PC-3 (cell line): ENCODE measurements around the gene CCM2. TPM values are rescaled to one million over a fixed set of nuclear protein-coding genes. Genes with fewer than 3 reads are reported as not detected.

ENCODE experiments used
- ATAC-seq: fragments of 200-7000 bp; cut with Tn5 transposase; 2 replicates; pipeline ENCODE4 v1.9.1; 2020; ENCODE audit warnings: mild to moderate bottlenecking, moderate library complexity
- BruUV-seq: library from RNA; stranded (reverse); fragments of 400-500 nt; replicated peaks from 2 replicates; lab custom pipeline; 2021; lab: Mats Ljungman, UMichigan
- CTCF ChIA-PET: fragments of 300-600 bp; sonication (Branson Sonifier 250); formaldehyde crosslinking; loops from one replicate; lab custom pipeline; 2022; ENCODE audit warnings: antibody characterized with exemption; lab: Charles Lee
- POLR2A ChIA-PET: fragments of 300-600 bp; sonication (Branson Sonifier 250); formaldehyde crosslinking; loops from one replicate; lab custom pipeline; 2022; ENCODE audit warnings: antibody characterized with exemption; ENCODE audit not compliant: unreplicated experiment; lab: Charles Lee
- DNase-seq: peaks from one replicate; pipeline ENCODE4 v3.0.0-alpha.2; 2015
- H2AFZ ChIP-seq: fragments of 300-600 bp; sonication (generic); 2 replicates; pipeline ENCODE4 v1.6.0; 2016; ENCODE audit warnings: antibody characterized with exemption, low read length
- H3F3A ChIP-seq: fragments of 300-600 bp; sonication (generic); one replicate; pipeline ENCODE4 v1.6.0; 2017; ENCODE audit warnings: antibody characterized with exemption, low read length, control low read depth, mild to moderate bottlenecking; ENCODE audit not compliant: unreplicated experiment
- H3K27ac ChIP-seq: fragments of 300-600 bp; sonication (generic); 2 replicates; pipeline ENCODE4 v1.5.1; 2016; ENCODE audit warnings: mild to moderate bottlenecking, low read length
- H3K27me3 ChIP-seq: fragments of 300-600 bp; sonication (generic); 2 replicates; pipeline ENCODE4 v1.6.1; 2016; ENCODE audit warnings: low read length, mixed read lengths
- H3K36me3 ChIP-seq: fragments of 300-600 bp; sonication (generic); 2 replicates; pipeline ENCODE4 v1.6.1; 2016; ENCODE audit warnings: low read depth, mixed run types, low read length, mixed read lengths
- H3K4me1 ChIP-seq: fragments of 300-600 bp; sonication (generic); 2 replicates; pipeline ENCODE4 v1.5.1; 2016; ENCODE audit warnings: low read length; ENCODE audit not compliant: insufficient read depth
- H3K4me2 ChIP-seq: fragments of 300-600 bp; sonication (generic); 2 replicates; pipeline ENCODE4 v1.6.0; 2016; ENCODE audit warnings: low read length
- H3K4me3 ChIP-seq: fragments of 300-600 bp; sonication (generic); 2 replicates; pipeline ENCODE4 v1.5.1; 2016; ENCODE audit warnings: mild to moderate bottlenecking, low read length, mixed read lengths
- H3K79me2 ChIP-seq: fragments of 300-600 bp; sonication (generic); 2 replicates; pipeline ENCODE4 v1.6.1; 2017; ENCODE audit warnings: low read length, mixed read lengths
- H3K9ac ChIP-seq: fragments of 300-600 bp; sonication (generic); 2 replicates; pipeline ENCODE4 v1.6.0; 2016; ENCODE audit warnings: mild to moderate bottlenecking, low read length
- H3K9me2 ChIP-seq: fragments of 300-600 bp; sonication (generic); replicated peaks from 2 replicates; pipeline ENCODE4 v1.6.1; 2016; ENCODE audit warnings: mixed run types, low read length, mixed read lengths
- H3K9me3 ChIP-seq: fragments of 300-600 bp; sonication (generic); 2 replicates; pipeline ENCODE4 v1.6.1; 2016; ENCODE audit warnings: low read length, mixed read lengths
- H4K20me1 ChIP-seq: fragments of 300-600 bp; sonication (generic); 2 replicates; pipeline ENCODE4 v1.6.1; 2016; ENCODE audit warnings: low read length, mixed read lengths
- EZH2 ChIP-seq: fragments of 300-600 bp; sonication (generic); IDR thresholded peaks from one replicate; pipeline ENCODE4 v1.6.1; 2017; ENCODE audit warnings: antibody characterized with exemption, mild to moderate bottlenecking, low read length; ENCODE audit not compliant: unreplicated experiment
- EZH2phosphoT487 ChIP-seq: fragments of 300-600 bp; sonication (generic); IDR thresholded peaks from 2 replicates; pipeline ENCODE4 v1.6.1; 2018; ENCODE audit warnings: mild to moderate bottlenecking, antibody characterized with exemption, low read length, borderline replicate concordance
- intact Hi-C: fragments of 100-400 bp; cut with micrococcal nuclease; formaldehyde crosslinking; loops from 2 replicates; pipeline ENCODE4 v1.9.0; 2023
- total RNA-seq: library from RNA; depleted of rRNA; stranded (reverse); fragments of >200 nt; gene quantifications from 2 replicates; pipeline ENCODE4 v1.2.3, GENCODE V29; 2014
- TF ChIP-seq, protein P1 (sequence below): fragments of 300-600 bp; sonication (generic); conservative IDR thresholded peaks from 2 replicates; pipeline ENCODE4 v1.5.1; 2017; ENCODE audit warnings: antibody characterized with exemption, low read depth, mild to moderate bottlenecking, low read length

The CCM2 gene
- total RNA-seq, 1 experiment from 2014 or later = 56.6 TPM

- Histone ChIP-seq H4K20me1 (peaks cover 23% of the 10 kb centered on the region; the same call in 1 of the 2 replicates), H2AFZ (no peak overlapping the region), H3F3A (no peaks in the 10 kb centered on the region), H3K27ac (no peak overlapping the region), H3K4me1 (peaks cover under 1% of the 10 kb centered on the region; the same call in 1 of the 2 replicates), H3K9me2 (no peaks in the 10 kb centered on the region), H3K36me3 (peaks cover 83% of the 10 kb centered on the region), H3K79me2 (peaks cover 27% of the 10 kb centered on the region), H3K27me3 (no peaks in the 10 kb centered on the region), H3K4me3 (no peak overlapping the region), H3K9me3 (no peaks in the 10 kb centered on the region), H3K4me2 (no peak overlapping the region), H3K9ac (no peak overlapping the region)
- no TSS peak for BruUV-seq
- DNase-seq (no peak), ATAC-seq (no peak)
- CTCF ChIA-PET = no interaction called here
- intact Hi-C loops = no loop called here
- TF ChIP-seq, protein P1, sequence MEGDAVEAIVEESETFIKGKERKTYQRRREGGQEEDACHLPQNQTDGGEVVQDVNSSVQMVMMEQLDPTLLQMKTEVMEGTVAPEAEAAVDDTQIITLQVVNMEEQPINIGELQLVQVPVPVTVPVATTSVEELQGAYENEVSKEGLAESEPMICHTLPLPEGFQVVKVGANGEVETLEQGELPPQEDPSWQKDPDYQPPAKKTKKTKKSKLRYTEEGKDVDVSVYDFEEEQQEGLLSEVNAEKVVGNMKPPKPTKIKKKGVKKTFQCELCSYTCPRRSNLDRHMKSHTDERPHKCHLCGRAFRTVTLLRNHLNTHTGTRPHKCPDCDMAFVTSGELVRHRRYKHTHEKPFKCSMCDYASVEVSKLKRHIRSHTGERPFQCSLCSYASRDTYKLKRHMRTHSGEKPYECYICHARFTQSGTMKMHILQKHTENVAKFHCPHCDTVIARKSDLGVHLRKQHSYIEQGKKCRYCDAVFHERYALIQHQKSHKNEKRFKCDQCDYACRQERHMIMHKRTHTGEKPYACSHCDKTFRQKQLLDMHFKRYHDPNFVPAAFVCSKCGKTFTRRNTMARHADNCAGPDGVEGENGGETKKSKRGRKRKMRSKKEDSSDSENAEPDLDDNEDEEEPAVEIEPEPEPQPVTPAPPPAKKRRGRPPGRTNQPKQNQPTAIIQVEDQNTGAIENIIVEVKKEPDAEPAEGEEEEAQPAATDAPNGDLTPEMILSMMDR = no peak
- TF ChIP-seq EZH2 = no peak
- TF ChIP-seq EZH2phosphoT487 = no peak
- POLR2A ChIA-PET = no interaction called here
These were observed 103.0 kb downstream of the CCM2 start for GRCh38 chr7:45102785-45103712.

DNA sequence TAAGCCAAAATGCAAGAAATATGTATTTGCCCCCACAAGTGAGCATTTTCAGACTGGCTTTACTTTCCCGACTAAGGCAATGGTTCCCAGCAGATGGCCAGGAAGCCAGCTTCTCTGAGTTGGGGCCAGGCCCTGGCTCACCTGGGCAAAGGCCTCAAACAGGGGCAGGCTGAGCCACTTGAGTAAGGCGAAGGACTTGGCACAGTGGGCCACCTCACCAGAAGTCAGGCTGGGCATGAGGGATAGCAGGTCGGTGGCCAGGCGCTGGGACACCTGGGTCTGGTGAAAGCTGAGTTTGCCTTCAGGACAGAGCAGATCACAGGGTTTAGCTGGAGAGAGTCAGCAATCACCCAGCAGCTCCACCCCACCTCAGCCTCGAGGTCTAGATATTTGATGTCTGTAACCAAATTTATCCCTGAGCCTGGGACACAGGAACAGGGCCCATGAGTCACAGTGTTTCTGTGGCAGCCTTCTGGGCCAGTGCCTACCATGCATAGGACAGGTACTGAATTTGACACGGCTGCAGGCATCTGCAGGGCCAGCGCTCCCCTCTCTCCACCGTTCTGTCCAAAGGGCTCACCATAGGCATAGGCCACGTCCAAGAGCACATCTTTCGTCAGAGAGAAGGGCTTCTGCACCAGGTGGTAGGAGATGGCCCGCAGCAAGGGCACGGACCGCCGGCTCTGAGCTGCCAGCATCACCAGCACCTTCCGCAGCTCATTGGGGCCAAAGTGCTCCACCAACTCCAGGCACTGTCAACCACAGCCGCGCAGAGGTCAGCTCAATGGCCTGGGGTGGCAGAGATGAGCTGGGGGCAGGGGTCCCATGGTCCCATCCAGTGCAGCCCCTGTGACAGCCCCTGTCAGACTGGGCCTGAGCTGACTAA, 104.2 kb downstream of the CCM2 start:
- no TSS peak for BruUV-seq
- ChIA-PET POLR2A (no interaction called here), CTCF (no interaction called here)
- Histone ChIP-seq H4K20me1 (peaks cover 31% of the 10 kb centered on the region; the same call in 1 of the 2 replicates), H3K36me3 (peaks cover 91% of the 10 kb centered on the region), H3K9me3 (no peaks in the 10 kb centered on the region), H3F3A (no peaks in the 10 kb centered on the region), H3K4me1 (peaks cover 12% of the 10 kb centered on the region), H3K27ac (no peak overlapping the region), H3K27me3 (no peaks in the 10 kb centered on the region), H2AFZ (no peak overlapping the region), H3K4me2 (no peak overlapping the region), H3K9me2 (no peaks in the 10 kb centered on the region), H3K4me3 (no peak overlapping the region), H3K79me2 (peaks cover 39% of the 10 kb centered on the region), H3K9ac (no peak overlapping the region)
- no peak for ATAC-seq
- intact Hi-C loops = no loop called here
- TF ChIP-seq, protein P1 = no peak
- TF ChIP-seq EZH2 (no peak), EZH2phosphoT487 (no peak)
- DNase-seq = no peak
